IMR-90 (cell line): Measurements from ENCODE around the gene HYDIN. TPM values are rescaled to one million over a fixed set of nuclear protein-coding genes. Genes with fewer than 3 reads are reported as not detected.
"Not testable (repeated sequence)": the region's sequence is repeated elsewhere in the genome, so short reads cannot be mapped to it uniquely, and the experiment has no call there.

Experiments
- ATAC-seq: fragments of 200-7000 bp; cut with Tn5 transposase; 2 replicates; pipeline ENCODE4 v1.9.1; 2020; ENCODE audit warnings: low read depth, mild to moderate bottlenecking, moderate library complexity
- BruUV-seq: library from RNA; stranded (reverse); fragments of 400-500 nt; replicated peaks from 2 replicates; lab custom pipeline; 2021; lab: Mats Ljungman, UMichigan
- CTCF ChIA-PET: fragments of 300-600 bp; formaldehyde crosslinking; extraction: SDS; loops from one replicate; lab custom pipeline; 2021; ENCODE audit warnings: antibody characterized with exemption; lab: Yijun Ruan, JAX
- POLR2A ChIA-PET: fragments of 300-600 bp; sonication (Branson Sonifier 250); formaldehyde crosslinking; loops from one replicate; lab custom pipeline; 2022; ENCODE audit warnings: antibody characterized with exemption; ENCODE audit not compliant: unreplicated experiment; lab: Charles Lee
- DNase-seq: peaks from one replicate; pipeline ENCODE4 v3.0.0; 2013
- H2AFZ ChIP-seq: replicated peaks from 2 replicates; pipeline ENCODE3; 2013; ENCODE audit warnings: low read length, mild to moderate bottlenecking; ENCODE audit not compliant: poor library complexity
- H2AK5ac ChIP-seq: 2 replicates; pipeline ENCODE4 v1.6.1; 2013; ENCODE audit warnings: low read depth, low read length, inconsistent platforms
- H2AK9ac ChIP-seq: replicated peaks from 2 replicates; pipeline ENCODE3; 2013; ENCODE audit warnings: mild to moderate bottlenecking, low read depth, low read length, moderate library complexity; ENCODE audit not compliant: poor library complexity
- H2BK120ac ChIP-seq: 2 replicates; pipeline ENCODE4 v1.6.1; 2013; ENCODE audit warnings: low read depth, low read length, inconsistent platforms
- H2BK15ac ChIP-seq: 3 replicates; pipeline ENCODE4 v1.6.1; 2013; ENCODE audit warnings: low read depth, low read length, inconsistent platforms
- H2BK20ac ChIP-seq: 2 replicates; pipeline ENCODE4 v1.6.1; 2013; ENCODE audit warnings: low read depth, mild to moderate bottlenecking, inconsistent platforms, low read length, moderate library complexity
- H2BK5ac ChIP-seq: 2 replicates; pipeline ENCODE4 v1.6.1; 2013; ENCODE audit warnings: mild to moderate bottlenecking, low read depth, low read length, inconsistent platforms; ENCODE audit not compliant: poor library complexity, severe bottlenecking
- H3K14ac ChIP-seq: replicated peaks from 2 replicates; pipeline ENCODE4 v1.6.1; 2013; ENCODE audit warnings: low read depth, low read length, inconsistent platforms
- H3K18ac ChIP-seq: 2 replicates; pipeline ENCODE4 v1.6.1; 2013; ENCODE audit warnings: low read depth, low read length, control low read depth
- H3K23ac ChIP-seq: 2 replicates; pipeline ENCODE4 v1.6.1; 2013; ENCODE audit warnings: low read depth, low read length, inconsistent platforms
- H3K27ac ChIP-seq: 2 replicates; pipeline ENCODE4 v1.5.1; 2013; ENCODE audit warnings: mild to moderate bottlenecking, control low read depth, low read length; ENCODE audit not compliant: insufficient read depth
- H3K27me3 ChIP-seq: 2 replicates; pipeline ENCODE4 v1.6.1; 2013; ENCODE audit warnings: low read length; ENCODE audit not compliant: control insufficient read depth, insufficient read depth
- H3K36me3 ChIP-seq: 2 replicates; pipeline ENCODE4 v1.6.1; 2013; ENCODE audit warnings: low read length, mixed read lengths; ENCODE audit not compliant: control insufficient read depth, insufficient read depth
- H3K4ac ChIP-seq: 2 replicates; pipeline ENCODE4 v1.6.1; 2013; ENCODE audit warnings: low read depth, low read length, inconsistent platforms
- H3K4me1 ChIP-seq: 2 replicates; pipeline ENCODE4 v1.6.1; 2013; ENCODE audit warnings: low read length, mixed read lengths; ENCODE audit not compliant: control insufficient read depth, insufficient read depth
- H3K4me2 ChIP-seq: 2 replicates; pipeline ENCODE4 v1.6.1; 2013; ENCODE audit warnings: low read depth, mild to moderate bottlenecking, control low read depth, low read length, moderate library complexity
- H3K4me3 ChIP-seq: 2 replicates; pipeline ENCODE4 v1.5.1; 2013; ENCODE audit warnings: low read depth, mild to moderate bottlenecking, control low read depth, low read length, moderate library complexity; ENCODE audit not compliant: insufficient read depth
- H3K56ac ChIP-seq: 2 replicates; pipeline ENCODE4 v1.6.1; 2013; ENCODE audit warnings: low read length, inconsistent platforms; ENCODE audit not compliant: insufficient read depth; ENCODE audit errors: extremely low read depth
- H3K79me1 ChIP-seq, 2 experiments: 2 replicates each; pipeline ENCODE4 v1.6.1; 2013; ENCODE audit warnings: low read length in 2 of 2, inconsistent platforms in 1 of 2, low read depth in 1 of 2
- H3K9ac ChIP-seq: 2 replicates; pipeline ENCODE4 v1.6.1; 2013; ENCODE audit warnings: low read depth, low read length, control low read depth
- H3K9me1 ChIP-seq: 2 replicates; pipeline ENCODE4 v1.6.1; 2013; ENCODE audit warnings: low read length, inconsistent platforms; ENCODE audit not compliant: insufficient read depth
- H3K9me3 ChIP-seq: 2 replicates; pipeline ENCODE4 v1.6.1; 2013; ENCODE audit warnings: low read length; ENCODE audit not compliant: control insufficient read depth, insufficient read depth
- H4K20me1 ChIP-seq: 2 replicates; pipeline ENCODE4 v1.6.1; 2013; ENCODE audit warnings: low read length, inconsistent platforms; ENCODE audit not compliant: insufficient read depth
- H4K5ac ChIP-seq: 2 replicates; pipeline ENCODE4 v1.6.1; 2013; ENCODE audit warnings: mild to moderate bottlenecking, low read depth, low read length, control low read depth
- H4K8ac ChIP-seq, 2 experiments: 2 replicates each; pipeline ENCODE4 v1.6.1; 2013; ENCODE audit warnings: low read depth in 2 of 2, low read length in 2 of 2, control low read depth in 1 of 2, inconsistent platforms in 1 of 2
- H4K91ac ChIP-seq: 2 replicates; pipeline ENCODE4 v1.6.1; 2013; ENCODE audit warnings: low read depth, low read length, inconsistent platforms; ENCODE audit not compliant: insufficient read depth
- WGBS, 2 experiments: methylation state at CpG; one replicate each; pipeline versions ENCODE4 v1.1.5 to v1.1.7; 2013; ENCODE audit warnings: missing lambda C conversion rate in 2 of 2; ENCODE audit not compliant: insufficient read length in 1 of 2; ENCODE audit errors: extremely low coverage in 2 of 2; 5-methylcytosine and 5-hydroxymethylcytosine counted together
- dilution Hi-C: fragments of 300-500 bp; cut with HindIII; formaldehyde crosslinking; loops from one replicate; pipeline ENCODE4 v1.14.3; 2018; ENCODE audit warnings: low sequenced_read_pairs; ENCODE audit not compliant: unreplicated experiment
- in situ Hi-C: fragments of 300-500 bp; cut with MboI; formaldehyde crosslinking; loops from 3 replicates; pipeline ENCODE4 v1.14.3; 2019; ENCODE audit warnings: low sequenced_read_pairs, inconsistent platforms, mixed read lengths
- intact Hi-C: fragments of 100-400 bp; cut with micrococcal nuclease; formaldehyde crosslinking; loops from 2 replicates; pipeline ENCODE4 v1.10.0; 2022
- polyA plus RNA-seq, 3 experiments: library from polyadenylated mRNA; depleted of rRNA; stranded (reverse); fragments of >200 nt; gene quantifications; 2 replicates each; pipeline ENCODE4 v1.2.3, GENCODE V29; 2012; ENCODE audit warnings: low replicate concordance in 1 of 3
- total RNA-seq: library from RNA; depleted of rRNA; stranded (reverse); fragments of >200 nt; gene quantifications from 2 replicates; pipeline ENCODE4 v1.2.3, GENCODE V29; 2012

HYDIN gene
- total and polyA plus RNA-seq, 2 of the 4 experiments (the other 2 are of a cell fraction): 0.18 to 0.27 TPM

DNA sequence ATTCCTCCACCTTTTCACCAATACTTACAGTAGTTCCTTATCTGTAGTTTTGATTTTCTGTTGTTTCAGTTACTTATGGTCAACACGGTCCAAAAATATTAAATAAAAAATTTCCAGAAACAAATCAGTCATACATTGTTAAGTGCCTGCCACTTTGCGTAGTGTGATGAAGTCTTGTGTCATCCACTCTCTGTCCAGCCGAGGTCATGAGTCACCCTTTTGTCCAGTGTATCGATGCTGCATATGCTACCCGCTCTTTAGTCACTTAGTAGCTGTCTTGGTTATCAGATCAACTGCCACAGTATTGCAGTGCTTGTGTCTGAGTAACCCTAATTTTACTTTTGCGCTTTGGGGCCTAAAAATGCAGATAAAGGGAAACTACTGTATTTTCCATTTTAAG is 146.9 kb downstream of the HYDIN start:
- H2AK5ac ChIP-seq, H3K4me2 ChIP-seq, H3K4ac ChIP-seq, H2BK5ac ChIP-seq, H4K5ac ChIP-seq, in situ Hi-C loops, H3K9me3 ChIP-seq, H3K23ac ChIP-seq, H2AFZ ChIP-seq, intact Hi-C loops, H3K9me1 ChIP-seq, H2AK9ac ChIP-seq, BruUV-seq, H3K56ac ChIP-seq, dilution Hi-C loops, H3K27ac ChIP-seq, H3K27me3 ChIP-seq, H3K4me3 ChIP-seq, DNase-seq, H2BK120ac ChIP-seq, H3K36me3 ChIP-seq, H4K91ac ChIP-seq, H3K4me1 ChIP-seq, H4K20me1 ChIP-seq, H3K18ac ChIP-seq, H4K8ac ChIP-seq, ATAC-seq, POLR2A ChIA-PET, H3K9ac ChIP-seq, H3K79me1 ChIP-seq, H3K14ac ChIP-seq, H2BK20ac ChIP-seq, CTCF ChIA-PET, H2BK15ac ChIP-seq: not testable (repeated sequence)
- no CpG with 5 or more reads among the region's 6 CpGs for WGBS, 2 experiments

DNA sequence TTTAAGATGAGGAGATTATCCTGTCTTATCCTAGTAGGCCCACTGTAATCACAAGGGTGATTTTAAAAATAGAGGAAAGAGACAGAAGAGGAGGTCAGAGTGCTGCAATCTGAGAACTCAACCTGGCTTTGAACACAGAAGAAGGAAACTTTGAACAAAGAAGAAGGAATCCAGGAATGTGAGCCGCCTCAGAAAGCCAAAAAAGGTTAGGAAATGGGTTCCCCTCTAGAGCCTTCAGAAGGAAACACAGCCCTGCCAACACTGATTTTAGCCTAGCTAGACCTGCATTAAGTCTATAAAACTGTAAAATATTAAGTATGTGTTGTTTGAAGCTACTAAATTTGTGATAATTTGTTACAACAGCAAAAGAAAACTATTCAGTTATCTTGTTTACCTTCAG is 149.7 kb downstream of the HYDIN start:
- H4K91ac ChIP-seq, BruUV-seq, POLR2A ChIA-PET, H3K4me1 ChIP-seq, H3K9ac ChIP-seq, H2BK5ac ChIP-seq, H4K5ac ChIP-seq, H2BK20ac ChIP-seq, dilution Hi-C loops, H3K14ac ChIP-seq, H3K4ac ChIP-seq, in situ Hi-C loops, H3K27me3 ChIP-seq, H3K56ac ChIP-seq, ATAC-seq, H2BK120ac ChIP-seq, H3K36me3 ChIP-seq, H3K18ac ChIP-seq, H3K9me1 ChIP-seq, H3K23ac ChIP-seq, H3K79me1 ChIP-seq, H3K4me3 ChIP-seq, H3K9me3 ChIP-seq, DNase-seq, H4K20me1 ChIP-seq, H3K4me2 ChIP-seq, intact Hi-C loops, H4K8ac ChIP-seq, H2AK9ac ChIP-seq, CTCF ChIA-PET, H2BK15ac ChIP-seq, H2AK5ac ChIP-seq, H2AFZ ChIP-seq, H3K27ac ChIP-seq: not testable (repeated sequence)
- WGBS, 2 experiments: no CpG with 5 or more reads among the region's 1 CpG
